Measurements from ENCODE around the gene PRKAR2B. TPM values are rescaled to one million over a fixed set of nuclear protein-coding genes. Genes with fewer than 3 reads are reported as not detected.

PRKAR2B gene
- total RNA-seq, 1 experiment from 2014 or later, result 15.1 TPM

- CTCF ChIA-PET, result no interaction called here
These were observed 143.3 kb downstream of the PRKAR2B start for GRCh38 chr7:107187774-107188173.

More at GRCh38 chr7:107187774-107188173, 143.3 kb downstream of the PRKAR2B start:
- TF ChIP-seq REST (IDR thresholded peaks at IDR 0.05; ENCODE audit: low read depth) (no peak), EZH2 (IDR thresholded peaks at IDR 0.05) (no peak), FOSL1 (IDR thresholded peaks at IDR 0.05; ENCODE audit: low read depth) (no peak), ZFX (IDR thresholded peaks at IDR 0.05) (no peak), EZH2phosphoT487 (IDR thresholded peaks at IDR 0.05; ENCODE audit: borderline replicate concordance) (no peak), MAX (IDR thresholded peaks at IDR 0.05) (no peak), POLR2AphosphoS5 (IDR thresholded peaks at IDR 0.05; ENCODE audit: low read depth, low read length) (no peak), ZBTB33 (IDR thresholded peaks at IDR 0.05; ENCODE audit: extremely low read depth, insufficient replicate concordance, low read length) (no peak), EGR1 (IDR thresholded peaks at IDR 0.05; ENCODE audit: low read depth) (no peak), CEBPB (IDR thresholded peaks at IDR 0.05; ENCODE audit: low read depth) (no peak), ZNF274 (IDR thresholded peaks at IDR 0.05; ENCODE audit: low read depth, low read length) (no peak)
- POLR2A ChIA-PET, result no interaction called here
- DNase-seq (ENCODE audit: low read depth, low spot score) (no peak), ATAC-seq (no peak)
- Histone ChIP-seq H3K9ac (ENCODE audit: low read length) (no peak overlapping the region), H3K9me2 (ENCODE audit: insufficient read depth) (no peaks in the 10 kb centered on the region), H3K36me3 (ENCODE audit: control insufficient read depth in 1 of 2, insufficient read depth in 2 of 2, low read length in 2 of 2) (peaks cover 0 to 23% of the 10 kb centered on the region in 2 experiments; a peak in 2 of 4 replicates), H3K4me1 (ENCODE audit: control insufficient read depth in 1 of 2, insufficient read depth in 2 of 2, low read length in 2 of 2) (no peaks in the 10 kb centered on the region), H3K79me2 (ENCODE audit: insufficient read depth, low read length) (no peaks in the 10 kb centered on the region), H3K27me3 (ENCODE audit: insufficient read depth, low read length) (no peaks in the 10 kb centered on the region), H4K20me1 (ENCODE audit: insufficient read depth) (no peaks in the 10 kb centered on the region), H3K9me3 (ENCODE audit: control insufficient read depth in 1 of 2, insufficient read depth in 1 of 2, low read depth in 1 of 2, low read length in 2 of 2) (no peaks in the 10 kb centered on the region), H3K27ac (ENCODE audit: low read depth, low read length) (no peak overlapping the region), H3K4me2 (ENCODE audit: low read length) (no peak overlapping the region), H2AFZ (ENCODE audit: low read depth, low read length, poor library complexity, severe bottlenecking) (no peak overlapping the region), H3K4me3 (replicated peaks in 1 of 2; ENCODE audit: low read depth in 1 of 2, low read length in 2 of 2) (no peak overlapping the region)
- no TSS peak for BruUV-seq (replicated peaks)
- intact Hi-C loops (cut with micrococcal nuclease), result no loop called here
- RAD21 ChIA-PET (ENCODE audit: low non-redundant PET in 1 of 2, low total read pairs in 2 of 2, uncharacterized antibody in 2 of 2, unreplicated experiment in 2 of 2), result no interaction called here
